ENCODE results near the gene CDK13.
"Not testable (repeated sequence)": the region's sequence is repeated elsewhere in the genome, so short reads cannot be mapped to it uniquely, and the experiment has no call there.

Gene CDK13

DNA sequence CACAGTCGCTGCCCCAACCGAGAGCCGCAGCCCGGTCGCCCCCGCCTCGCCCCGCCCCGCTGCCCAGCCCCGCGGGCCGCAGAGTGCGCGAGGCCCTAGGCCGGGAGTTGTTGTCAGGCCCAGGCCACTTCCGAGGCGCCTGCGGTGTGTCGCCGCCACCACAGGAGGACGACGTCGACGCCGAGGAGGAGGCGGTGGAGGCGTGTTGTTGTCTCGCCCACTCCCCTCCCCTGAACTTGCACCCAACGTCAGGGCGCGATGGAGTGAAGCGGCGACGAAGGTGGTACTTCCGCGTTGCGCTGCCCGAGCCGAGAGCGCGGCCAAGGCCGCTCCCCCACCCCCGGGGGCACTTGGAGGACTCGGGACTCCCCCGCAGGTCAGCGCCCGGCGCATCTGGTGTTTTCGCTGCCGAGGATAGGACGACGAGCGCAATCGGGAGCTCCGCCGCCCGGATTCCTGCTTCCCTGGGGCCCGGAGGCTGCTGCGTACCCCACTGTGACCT, at the start of gene CDK13:
Gene CDK13, plus strand, starts transcription at position 286 of the 502 bp plus-strand sequence. CDS start 386 bp downstream, outside the sequence.
- peak; percentile 81 to 82 for DNase-seq

GRCh38 chr7:39904077-39904486, 46.0 kb upstream of the CDK13 start:
- no peak for DNase-seq

- no peak for DNase-seq
Observed at GRCh38 chr7:39908141-39908540, 41.9 kb upstream of the CDK13 start.

DNA sequence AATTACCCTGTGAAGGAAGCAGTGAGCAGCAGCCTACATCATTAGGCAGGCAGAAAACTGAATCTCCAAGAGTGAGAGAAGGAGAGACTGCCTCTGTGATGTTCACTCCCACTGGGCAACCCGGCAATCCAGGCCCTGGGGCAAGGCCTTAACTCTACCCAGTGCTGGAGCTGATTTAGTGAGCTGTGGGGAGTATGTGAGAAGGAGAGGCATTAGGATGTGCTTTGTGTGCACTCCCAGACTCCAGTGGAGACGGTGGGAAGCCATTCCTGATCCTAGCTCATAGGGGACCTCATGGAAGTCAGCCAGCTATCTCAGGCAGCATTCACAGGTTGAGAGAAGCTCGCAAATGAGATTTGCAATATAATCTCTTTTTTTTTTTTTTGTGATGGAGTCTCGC, 41.1 kb upstream of the CDK13 start:
- no peak for DNase-seq

DNA sequence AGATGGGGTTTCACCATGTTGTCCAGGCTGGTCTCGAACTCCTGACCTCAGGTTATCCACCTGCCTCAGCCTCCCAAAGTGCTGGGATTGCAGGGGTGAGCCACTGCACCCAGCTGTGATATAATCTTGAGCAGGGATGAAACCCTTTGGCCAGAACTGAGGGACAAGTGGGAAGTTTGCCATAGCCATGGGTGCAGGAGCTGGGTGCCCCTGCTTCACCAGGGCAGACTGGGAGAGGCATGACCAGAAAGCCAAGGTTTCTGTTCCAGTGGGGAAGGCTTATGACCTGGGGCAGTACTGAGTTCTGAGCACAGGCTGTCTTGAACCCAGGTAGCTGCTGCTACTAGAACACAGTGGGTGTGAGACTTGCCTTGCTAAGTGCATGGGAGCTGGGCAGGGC, 40.5 kb upstream of the CDK13 start:
- no peak for DNase-seq

- DNase-seq: no peak
Observed at GRCh38 chr7:39910108-39910869, 39.8 kb upstream of the CDK13 start.

GRCh38 chr7:39911167-39911566, 38.9 kb upstream of the CDK13 start:
- DNase-seq: no peak

DNA sequence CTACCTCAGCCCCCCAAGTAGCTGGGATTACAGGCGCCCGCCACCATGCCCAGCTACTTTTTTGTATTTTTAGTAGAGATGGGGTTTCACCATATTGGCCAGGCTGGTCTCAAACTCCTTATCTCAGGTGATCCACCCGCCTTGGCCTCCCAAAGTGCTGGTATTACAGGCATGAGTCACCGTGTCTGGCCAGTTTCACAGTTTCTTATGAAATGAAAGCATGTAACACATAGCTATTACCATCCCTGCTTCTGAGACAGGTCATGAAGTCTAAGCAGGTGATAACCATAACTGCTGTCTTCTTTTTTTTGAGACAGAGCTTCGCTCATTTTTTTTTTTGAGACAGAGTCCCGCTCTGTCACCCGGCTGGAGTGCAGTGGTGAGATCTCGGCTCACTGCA, 34.2 kb upstream of the CDK13 start:
- DNase-seq: not testable (repeated sequence)

DNA sequence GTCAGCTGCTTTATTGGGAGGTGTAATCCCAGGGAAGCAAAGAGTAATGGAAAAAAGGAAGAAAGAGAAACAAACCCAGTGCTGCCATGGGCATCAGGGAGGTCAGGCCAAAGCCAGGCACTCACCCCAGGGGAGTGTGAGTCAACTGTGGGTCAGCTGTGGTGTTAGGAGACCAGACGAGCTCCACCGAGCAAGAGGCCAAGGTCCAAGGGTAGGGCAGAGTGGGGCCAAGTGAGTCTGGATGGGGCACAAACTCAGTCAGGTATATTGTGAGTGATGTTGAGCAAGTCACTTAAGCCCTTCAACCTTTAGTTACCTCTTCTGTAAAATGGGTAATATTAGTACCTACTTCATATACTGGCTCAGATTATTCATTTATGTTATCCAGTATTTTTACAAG, 30.4 kb upstream of the CDK13 start:
- DNase-seq: no peak

- DNase-seq: no peak
Observed at GRCh38 chr7:39921506-39922175, 28.4 kb upstream of the CDK13 start.

DNA sequence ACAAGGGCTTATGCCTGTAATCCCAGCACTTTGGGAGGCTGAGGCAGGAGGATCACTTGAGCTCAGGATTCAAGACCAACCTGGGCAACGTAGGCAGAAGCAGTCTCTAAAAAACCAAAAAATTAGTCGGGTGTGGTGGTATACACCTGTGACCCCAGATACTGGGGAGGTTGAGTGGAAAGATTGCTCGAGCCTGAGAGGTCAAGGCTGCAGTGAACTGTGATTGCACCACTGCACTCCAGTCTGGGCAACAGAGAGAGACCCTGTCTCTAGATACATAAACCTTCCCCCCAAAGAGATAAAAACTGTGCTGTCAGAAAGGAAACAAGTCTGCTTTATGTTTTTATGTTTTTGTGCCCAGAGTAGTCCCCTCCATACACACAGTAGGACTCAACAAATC, 27.5 kb upstream of the CDK13 start:
- no peak for DNase-seq

DNA sequence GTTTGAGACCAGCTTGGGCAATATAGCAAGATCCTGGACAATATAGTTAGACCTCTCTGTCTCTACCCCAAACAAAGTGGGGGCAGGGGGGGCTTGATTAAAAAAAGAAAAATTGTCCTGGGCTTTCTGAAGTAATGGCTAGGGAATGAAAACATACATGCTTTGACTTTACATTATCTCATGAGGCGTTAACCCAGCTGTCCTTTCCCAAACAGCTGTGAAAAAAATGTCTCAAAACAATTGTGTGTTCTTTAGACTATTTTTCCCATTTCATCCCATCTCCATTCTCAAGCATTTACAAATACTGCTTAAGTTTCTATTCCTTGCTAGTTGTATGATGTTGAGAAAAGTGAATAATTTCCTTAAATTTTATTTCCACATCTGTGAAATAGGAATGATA, 27.0 kb upstream of the CDK13 start:
- no peak for DNase-seq

DNA sequence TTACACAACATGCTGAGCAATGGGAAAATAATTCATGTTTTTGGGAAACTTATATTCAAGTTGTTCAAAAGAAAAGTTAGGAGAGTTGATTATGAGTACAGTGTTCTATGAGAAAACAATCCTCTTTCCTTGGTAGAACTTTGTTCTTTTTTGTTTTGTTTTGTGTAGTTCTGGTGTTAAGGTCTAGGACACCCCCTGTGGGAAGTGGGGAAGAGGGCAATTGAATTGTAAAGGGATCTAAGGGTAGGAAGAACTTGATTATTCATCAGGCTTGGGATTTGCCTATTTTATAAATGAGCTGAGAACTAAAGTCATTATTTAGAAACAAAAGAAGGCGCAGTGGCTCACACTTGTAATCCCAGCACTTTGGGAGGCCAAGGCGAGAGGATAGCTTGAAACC, 25.9 kb upstream of the CDK13 start:
- no peak for DNase-seq

- DNase-seq: no peak
Observed at GRCh38 chr7:39926111-39926510, 23.9 kb upstream of the CDK13 start.

GRCh38 chr7:39927018-39927417, 23.0 kb upstream of the CDK13 start:
- DNase-seq: no peak

DNA sequence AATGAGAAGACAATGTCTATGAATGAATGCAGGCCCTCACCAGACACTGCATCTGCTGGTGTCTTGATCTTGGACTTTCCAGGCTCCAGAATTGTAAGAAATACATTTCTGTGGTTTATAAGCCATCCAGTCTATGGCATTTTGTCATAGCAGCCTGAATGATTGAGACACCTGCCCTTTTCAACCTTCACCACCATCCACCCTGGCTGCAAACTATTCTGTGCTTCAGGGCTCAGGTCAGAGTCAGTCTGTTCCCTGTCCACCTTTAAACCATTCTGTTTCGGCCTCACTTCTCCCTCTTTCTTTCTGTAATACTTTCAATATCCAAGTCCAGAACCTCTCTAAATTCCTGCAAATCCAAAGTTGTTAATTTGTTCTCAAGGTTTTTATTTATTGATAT, 15.9 kb upstream of the CDK13 start:
- no peak for DNase-seq

GRCh38 chr7:39936761-39937160, 13.3 kb upstream of the CDK13 start:
- DNase-seq: no peak

- DNase-seq: no peak
Observed at GRCh38 chr7:39937366-39938153, 12.5 kb upstream of the CDK13 start.

DNA sequence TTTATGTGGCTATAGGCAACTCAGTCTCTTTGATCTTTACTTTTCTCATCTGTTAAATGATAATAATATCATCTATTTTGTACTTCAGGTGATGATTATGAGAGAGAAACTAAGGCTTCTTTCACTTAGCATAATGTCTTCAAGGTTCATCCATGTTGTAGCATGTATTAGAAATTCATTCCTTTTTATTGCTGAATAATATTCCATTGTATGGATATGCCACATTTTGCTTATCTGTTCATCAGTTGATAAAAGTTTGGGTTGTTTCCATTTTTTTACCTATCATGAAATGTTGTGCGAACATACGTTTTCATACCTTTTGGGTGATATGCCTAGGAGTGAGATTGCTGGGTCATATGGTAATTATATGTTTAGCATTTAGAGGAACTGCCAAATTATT, 7.2 kb upstream of the CDK13 start:
- DNase-seq: no peak

DNA sequence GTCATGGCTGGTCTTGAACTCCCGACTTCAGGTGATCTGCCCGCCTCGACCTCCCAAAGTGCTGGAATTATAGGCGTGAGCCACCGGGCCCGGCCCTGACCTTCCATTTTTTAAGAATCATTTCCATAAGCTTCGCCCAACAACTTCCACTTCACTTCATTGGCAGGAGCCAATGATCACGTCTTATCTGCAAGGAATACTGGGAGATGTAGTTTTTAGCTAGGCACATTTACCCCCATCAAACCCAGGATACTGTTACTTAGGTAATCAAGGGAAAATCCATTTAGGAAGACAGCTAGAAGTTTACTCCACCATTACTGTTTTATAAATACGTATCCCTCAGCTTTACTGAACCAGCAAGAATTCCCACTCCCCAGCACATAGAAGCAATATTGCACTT, 3.4 kb upstream of the CDK13 start:
- no peak for DNase-seq

DNA sequence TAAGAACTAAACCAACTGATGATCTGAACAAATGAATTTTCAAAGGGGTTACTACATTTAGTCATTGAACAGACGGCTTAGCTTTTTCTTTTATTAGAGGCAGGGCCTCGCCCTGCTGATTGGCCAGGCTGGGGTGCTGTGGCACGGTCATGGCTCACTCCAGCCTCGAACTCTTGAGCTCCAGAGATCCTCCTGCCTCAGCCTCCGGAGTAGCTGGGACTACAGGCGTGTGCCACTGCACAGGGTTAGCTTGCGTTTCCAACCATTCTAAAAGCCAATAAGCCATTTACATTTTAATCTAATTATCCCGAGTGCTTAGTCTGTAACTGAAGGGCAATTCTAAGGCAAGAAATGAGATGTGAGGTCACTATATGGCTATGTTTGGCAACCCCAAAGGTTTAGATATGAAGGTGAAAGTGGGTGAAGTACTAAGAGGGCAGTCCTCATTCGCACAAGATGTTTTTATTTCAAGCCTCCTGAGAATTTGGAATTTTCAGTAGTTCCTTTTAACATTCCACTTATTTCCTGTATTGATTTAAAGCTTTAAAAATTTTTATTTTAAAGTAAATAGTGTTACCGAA, 1.6 kb upstream of the CDK13 start:
- peak in 1 of 2 donors; percentile 14 for DNase-seq

- peak; percentile 97 for DNase-seq
Observed at GRCh38 chr7:39948956-39949928, 814 bp upstream of the CDK13 start.
